Head of caudate nucleus (tissue), 42 donors: ENCODE measurements around the gene CDK13.
"Not testable (repeated sequence)": the region's sequence is repeated elsewhere in the genome, so short reads cannot be mapped to it uniquely, and the experiment has no call there.

Source experiments
- DNase-seq, 42 donors: peaks; one replicate each; pipeline versions ENCODE4 v3.0.0 to v3.0.0-alpha.2; 2020 to 2021; ENCODE audit warnings: mixed read lengths in 7 of 42
- intact Hi-C: fragments of 100-400 bp; cut with DNase I; formaldehyde crosslinking; loops from one replicate; pipeline ENCODE4 v1.15.0; 2022

Gene CDK13

DNA sequence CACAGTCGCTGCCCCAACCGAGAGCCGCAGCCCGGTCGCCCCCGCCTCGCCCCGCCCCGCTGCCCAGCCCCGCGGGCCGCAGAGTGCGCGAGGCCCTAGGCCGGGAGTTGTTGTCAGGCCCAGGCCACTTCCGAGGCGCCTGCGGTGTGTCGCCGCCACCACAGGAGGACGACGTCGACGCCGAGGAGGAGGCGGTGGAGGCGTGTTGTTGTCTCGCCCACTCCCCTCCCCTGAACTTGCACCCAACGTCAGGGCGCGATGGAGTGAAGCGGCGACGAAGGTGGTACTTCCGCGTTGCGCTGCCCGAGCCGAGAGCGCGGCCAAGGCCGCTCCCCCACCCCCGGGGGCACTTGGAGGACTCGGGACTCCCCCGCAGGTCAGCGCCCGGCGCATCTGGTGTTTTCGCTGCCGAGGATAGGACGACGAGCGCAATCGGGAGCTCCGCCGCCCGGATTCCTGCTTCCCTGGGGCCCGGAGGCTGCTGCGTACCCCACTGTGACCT is at the start of gene CDK13:
Gene CDK13, plus strand, starts transcription at position 286 of the 502 bp plus-strand sequence. CDS start 386 bp downstream, outside the sequence.
- intact Hi-C loops = loop anchor here (2.0 to 5.0 kb wide), 3 partner anchors 53 to 185 kb away; partner anchors contain the start of genes MPLKIP and SUGCT
- peak in 41 of 42 donors; percentile 39 to 86 (median 71) for DNase-seq

DNA sequence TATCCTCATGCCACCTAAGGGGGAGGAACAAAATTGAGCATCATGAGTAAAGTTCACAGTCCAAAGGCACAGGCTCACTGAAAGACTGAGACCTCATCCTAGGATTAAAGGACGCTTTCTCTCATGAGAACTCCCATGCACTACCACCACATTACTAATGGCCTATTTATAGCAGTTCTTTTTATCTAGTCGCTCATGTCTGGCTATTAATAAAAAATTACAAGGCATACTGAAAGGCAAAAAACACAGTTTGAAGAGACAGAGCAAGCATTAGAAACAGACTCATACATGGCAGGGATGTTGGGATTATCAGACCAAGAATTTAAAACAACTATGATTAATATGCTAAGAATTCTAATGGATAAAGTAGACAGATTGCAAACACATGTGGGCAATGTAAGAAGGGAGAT is 46.0 kb upstream of the CDK13 start:
- intact Hi-C loops = no loop called here
- DNase-seq = no peak

DNA sequence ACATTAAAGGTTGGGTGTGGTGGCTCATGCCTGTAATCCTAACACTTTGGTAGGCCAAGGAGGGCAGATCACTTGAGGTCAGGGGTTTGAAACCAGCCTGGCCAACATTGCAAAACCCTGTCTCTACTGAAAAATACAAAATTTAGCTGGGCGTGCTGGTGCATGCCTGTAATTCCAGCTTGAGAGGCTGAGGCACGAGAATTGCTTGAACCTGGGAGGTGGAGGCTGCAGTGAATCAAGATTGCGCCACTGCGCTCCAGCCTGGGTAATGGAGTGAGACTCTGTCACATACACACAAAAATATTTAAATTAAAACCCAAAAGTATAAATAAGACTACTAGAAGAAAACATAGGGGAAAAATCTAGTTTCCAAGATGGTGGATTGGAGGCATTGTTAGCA is 41.9 kb upstream of the CDK13 start:
- intact Hi-C loops = no loop called here

DNA sequence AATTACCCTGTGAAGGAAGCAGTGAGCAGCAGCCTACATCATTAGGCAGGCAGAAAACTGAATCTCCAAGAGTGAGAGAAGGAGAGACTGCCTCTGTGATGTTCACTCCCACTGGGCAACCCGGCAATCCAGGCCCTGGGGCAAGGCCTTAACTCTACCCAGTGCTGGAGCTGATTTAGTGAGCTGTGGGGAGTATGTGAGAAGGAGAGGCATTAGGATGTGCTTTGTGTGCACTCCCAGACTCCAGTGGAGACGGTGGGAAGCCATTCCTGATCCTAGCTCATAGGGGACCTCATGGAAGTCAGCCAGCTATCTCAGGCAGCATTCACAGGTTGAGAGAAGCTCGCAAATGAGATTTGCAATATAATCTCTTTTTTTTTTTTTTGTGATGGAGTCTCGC is 41.1 kb upstream of the CDK13 start:
- peak in 1 of 42 donors; percentile 19 for DNase-seq
- intact Hi-C loops = no loop called here

More for the DNA sequence above, 41.9 kb upstream of the CDK13 start:
- peak in 1 of 42 donors; percentile 5 for DNase-seq

DNA sequence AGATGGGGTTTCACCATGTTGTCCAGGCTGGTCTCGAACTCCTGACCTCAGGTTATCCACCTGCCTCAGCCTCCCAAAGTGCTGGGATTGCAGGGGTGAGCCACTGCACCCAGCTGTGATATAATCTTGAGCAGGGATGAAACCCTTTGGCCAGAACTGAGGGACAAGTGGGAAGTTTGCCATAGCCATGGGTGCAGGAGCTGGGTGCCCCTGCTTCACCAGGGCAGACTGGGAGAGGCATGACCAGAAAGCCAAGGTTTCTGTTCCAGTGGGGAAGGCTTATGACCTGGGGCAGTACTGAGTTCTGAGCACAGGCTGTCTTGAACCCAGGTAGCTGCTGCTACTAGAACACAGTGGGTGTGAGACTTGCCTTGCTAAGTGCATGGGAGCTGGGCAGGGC is 40.5 kb upstream of the CDK13 start:
- intact Hi-C loops = no loop called here
- no peak for DNase-seq

DNA sequence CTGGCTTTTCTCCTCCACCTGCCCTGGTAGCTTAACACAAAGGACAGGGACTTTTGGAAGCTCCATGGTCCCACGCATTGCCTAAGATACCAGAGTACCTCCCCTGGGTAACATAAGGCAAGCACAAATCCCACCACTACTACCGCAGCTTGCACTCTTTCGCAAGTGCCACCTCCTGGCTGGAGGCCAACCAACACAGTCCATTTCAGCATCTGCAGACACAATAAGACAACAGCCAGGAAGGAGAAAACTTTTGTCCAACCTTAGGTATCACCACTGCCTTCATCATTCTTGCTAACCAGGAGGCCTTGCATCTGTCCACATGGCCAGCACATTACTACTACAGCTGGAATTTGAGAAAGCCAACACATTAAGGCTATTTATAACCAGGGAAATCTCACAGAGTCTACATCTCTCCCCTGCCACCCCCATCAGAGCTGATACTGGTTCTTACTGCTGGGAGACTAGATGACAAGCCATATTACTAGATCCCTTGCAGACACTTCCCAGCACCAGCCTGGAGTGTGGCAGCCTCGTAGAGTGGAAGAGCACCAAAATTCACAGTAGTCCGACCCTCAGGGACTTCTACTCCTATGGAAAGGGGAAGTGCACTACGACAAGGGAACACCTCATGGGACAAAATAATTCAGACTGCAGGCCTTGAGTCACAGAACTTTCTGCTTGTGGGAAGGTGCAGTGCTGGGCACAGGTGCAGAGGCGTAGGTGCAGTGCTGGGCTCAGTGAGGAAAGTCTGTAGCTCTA is 39.8 kb upstream of the CDK13 start:
- no peak for DNase-seq

DNA sequence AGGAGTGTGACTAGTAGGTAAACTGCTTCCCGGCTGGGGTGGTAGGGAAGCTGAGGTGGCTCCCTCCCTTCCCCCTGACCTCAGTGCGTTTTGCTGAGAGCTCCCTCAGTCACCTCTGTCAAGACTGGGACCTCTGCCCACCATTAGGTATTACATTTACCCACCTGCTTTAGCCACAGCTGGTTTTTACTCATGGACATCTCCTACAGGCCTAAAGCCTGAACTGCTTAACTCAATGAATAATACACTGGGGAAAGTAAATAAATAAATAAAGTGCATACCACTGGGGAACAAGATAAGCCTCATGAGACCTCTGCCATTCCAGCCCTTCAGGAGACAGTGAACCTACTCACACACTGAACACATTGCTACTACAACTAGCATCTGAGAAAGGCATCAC is 38.9 kb upstream of the CDK13 start:
- DNase-seq = no peak
- intact Hi-C loops = no loop called here

More for the DNA sequence above, 39.8 kb upstream of the CDK13 start:
- intact Hi-C loops = no loop called here

DNA sequence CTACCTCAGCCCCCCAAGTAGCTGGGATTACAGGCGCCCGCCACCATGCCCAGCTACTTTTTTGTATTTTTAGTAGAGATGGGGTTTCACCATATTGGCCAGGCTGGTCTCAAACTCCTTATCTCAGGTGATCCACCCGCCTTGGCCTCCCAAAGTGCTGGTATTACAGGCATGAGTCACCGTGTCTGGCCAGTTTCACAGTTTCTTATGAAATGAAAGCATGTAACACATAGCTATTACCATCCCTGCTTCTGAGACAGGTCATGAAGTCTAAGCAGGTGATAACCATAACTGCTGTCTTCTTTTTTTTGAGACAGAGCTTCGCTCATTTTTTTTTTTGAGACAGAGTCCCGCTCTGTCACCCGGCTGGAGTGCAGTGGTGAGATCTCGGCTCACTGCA is 34.2 kb upstream of the CDK13 start:
- intact Hi-C loops, DNase-seq: not testable (repeated sequence)

DNA sequence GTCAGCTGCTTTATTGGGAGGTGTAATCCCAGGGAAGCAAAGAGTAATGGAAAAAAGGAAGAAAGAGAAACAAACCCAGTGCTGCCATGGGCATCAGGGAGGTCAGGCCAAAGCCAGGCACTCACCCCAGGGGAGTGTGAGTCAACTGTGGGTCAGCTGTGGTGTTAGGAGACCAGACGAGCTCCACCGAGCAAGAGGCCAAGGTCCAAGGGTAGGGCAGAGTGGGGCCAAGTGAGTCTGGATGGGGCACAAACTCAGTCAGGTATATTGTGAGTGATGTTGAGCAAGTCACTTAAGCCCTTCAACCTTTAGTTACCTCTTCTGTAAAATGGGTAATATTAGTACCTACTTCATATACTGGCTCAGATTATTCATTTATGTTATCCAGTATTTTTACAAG is 30.4 kb upstream of the CDK13 start:
- DNase-seq = no peak
- intact Hi-C loops = no loop called here

DNA sequence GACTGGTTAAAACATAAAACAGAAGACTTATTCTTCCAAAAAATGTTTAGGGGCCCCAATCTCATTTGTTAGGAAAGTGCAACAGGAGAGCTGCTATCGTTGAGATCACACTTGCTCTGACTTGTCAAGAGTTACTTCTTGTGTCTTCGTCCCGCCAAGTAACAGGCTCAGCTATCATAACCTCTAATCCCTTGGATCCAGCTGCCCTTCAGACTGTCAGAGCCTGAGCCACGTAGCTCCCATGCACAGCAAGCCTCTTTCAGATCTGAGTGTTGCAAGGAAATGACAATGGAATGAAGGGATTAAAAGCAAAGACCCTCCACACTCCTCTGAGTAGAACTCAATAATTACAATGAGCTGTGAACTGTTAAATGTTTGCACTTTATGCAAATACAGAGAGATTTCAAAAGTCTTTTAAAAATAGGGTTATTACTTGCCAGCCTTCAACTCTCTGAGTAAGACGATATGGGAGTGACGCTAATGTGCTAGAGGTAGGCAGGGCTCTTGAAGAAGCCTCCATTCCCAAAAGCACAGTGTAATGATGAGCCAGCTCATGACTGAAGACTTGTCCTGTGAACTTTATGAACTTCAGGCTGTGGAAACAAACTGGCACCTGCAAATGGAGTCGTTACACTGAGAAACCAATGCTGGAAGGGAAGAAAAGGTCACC is 28.4 kb upstream of the CDK13 start:
- no peak for DNase-seq
- intact Hi-C loops = no loop called here

DNA sequence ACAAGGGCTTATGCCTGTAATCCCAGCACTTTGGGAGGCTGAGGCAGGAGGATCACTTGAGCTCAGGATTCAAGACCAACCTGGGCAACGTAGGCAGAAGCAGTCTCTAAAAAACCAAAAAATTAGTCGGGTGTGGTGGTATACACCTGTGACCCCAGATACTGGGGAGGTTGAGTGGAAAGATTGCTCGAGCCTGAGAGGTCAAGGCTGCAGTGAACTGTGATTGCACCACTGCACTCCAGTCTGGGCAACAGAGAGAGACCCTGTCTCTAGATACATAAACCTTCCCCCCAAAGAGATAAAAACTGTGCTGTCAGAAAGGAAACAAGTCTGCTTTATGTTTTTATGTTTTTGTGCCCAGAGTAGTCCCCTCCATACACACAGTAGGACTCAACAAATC is 27.5 kb upstream of the CDK13 start:
- DNase-seq = no peak
- intact Hi-C loops = no loop called here

DNA sequence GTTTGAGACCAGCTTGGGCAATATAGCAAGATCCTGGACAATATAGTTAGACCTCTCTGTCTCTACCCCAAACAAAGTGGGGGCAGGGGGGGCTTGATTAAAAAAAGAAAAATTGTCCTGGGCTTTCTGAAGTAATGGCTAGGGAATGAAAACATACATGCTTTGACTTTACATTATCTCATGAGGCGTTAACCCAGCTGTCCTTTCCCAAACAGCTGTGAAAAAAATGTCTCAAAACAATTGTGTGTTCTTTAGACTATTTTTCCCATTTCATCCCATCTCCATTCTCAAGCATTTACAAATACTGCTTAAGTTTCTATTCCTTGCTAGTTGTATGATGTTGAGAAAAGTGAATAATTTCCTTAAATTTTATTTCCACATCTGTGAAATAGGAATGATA is 27.0 kb upstream of the CDK13 start:
- no peak for DNase-seq
- intact Hi-C loops = no loop called here

DNA sequence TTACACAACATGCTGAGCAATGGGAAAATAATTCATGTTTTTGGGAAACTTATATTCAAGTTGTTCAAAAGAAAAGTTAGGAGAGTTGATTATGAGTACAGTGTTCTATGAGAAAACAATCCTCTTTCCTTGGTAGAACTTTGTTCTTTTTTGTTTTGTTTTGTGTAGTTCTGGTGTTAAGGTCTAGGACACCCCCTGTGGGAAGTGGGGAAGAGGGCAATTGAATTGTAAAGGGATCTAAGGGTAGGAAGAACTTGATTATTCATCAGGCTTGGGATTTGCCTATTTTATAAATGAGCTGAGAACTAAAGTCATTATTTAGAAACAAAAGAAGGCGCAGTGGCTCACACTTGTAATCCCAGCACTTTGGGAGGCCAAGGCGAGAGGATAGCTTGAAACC is 25.9 kb upstream of the CDK13 start:
- intact Hi-C loops = no loop called here
- no peak for DNase-seq

DNA sequence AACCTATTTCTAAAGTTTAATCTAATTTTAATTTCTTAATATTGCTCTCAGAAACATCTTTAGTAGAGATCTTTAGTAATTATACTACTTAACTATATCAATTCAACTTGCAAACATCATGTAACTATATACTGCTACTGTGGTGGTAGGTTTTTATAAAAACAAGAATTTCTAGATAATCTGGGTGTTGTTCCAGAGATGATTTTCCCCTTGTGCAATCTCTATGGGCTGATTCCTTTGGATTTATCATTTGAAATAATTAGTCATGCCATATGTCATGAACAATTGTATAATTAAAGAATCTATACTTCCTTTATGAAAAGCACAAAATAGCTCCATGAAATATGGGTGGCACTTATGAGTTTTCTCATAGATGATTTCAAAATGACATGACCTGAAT is 23.9 kb upstream of the CDK13 start:
- no peak for DNase-seq
- intact Hi-C loops = no loop called here

DNA sequence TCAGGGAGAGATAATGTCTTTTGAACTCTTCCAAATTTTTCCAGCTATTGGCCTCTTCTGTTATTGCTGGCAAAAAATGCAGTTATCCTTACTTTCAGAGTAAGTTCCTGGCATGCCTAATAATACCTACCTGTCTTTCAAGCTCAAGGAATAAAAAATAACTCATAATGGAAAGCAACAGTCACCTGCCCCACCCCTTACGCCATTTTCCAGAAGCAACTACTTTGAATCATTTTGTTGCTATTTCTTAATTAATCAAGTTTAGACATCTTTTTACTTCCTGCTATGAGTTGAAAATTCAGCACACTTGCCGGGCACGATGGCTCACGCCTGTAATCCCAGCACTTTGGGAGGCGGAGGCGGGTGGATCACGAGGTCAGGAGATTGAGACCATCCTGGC is 23.0 kb upstream of the CDK13 start:
- DNase-seq = no peak
- intact Hi-C loops = no loop called here

DNA sequence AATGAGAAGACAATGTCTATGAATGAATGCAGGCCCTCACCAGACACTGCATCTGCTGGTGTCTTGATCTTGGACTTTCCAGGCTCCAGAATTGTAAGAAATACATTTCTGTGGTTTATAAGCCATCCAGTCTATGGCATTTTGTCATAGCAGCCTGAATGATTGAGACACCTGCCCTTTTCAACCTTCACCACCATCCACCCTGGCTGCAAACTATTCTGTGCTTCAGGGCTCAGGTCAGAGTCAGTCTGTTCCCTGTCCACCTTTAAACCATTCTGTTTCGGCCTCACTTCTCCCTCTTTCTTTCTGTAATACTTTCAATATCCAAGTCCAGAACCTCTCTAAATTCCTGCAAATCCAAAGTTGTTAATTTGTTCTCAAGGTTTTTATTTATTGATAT is 15.9 kb upstream of the CDK13 start:
- intact Hi-C loops = no loop called here
- DNase-seq = no peak

DNA sequence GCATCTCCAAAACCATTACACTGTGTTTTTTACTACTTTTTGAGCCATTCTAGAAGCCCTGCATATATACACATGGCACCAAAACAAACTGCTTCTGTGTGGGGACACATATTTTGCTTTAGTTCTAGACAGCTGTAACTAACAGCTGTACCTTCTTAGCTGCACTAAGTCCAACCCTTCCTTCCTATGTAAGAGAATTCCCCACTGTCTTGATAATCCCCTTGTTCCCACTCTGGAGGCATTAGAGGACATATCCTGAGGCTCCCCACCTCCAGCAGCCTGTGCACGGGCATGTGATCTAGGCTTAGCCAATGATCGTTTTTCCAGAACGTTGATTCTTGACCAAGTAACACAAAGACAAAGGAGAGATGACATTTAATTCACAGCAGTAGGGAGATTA is 13.3 kb upstream of the CDK13 start:
- intact Hi-C loops = no loop called here

DNA sequence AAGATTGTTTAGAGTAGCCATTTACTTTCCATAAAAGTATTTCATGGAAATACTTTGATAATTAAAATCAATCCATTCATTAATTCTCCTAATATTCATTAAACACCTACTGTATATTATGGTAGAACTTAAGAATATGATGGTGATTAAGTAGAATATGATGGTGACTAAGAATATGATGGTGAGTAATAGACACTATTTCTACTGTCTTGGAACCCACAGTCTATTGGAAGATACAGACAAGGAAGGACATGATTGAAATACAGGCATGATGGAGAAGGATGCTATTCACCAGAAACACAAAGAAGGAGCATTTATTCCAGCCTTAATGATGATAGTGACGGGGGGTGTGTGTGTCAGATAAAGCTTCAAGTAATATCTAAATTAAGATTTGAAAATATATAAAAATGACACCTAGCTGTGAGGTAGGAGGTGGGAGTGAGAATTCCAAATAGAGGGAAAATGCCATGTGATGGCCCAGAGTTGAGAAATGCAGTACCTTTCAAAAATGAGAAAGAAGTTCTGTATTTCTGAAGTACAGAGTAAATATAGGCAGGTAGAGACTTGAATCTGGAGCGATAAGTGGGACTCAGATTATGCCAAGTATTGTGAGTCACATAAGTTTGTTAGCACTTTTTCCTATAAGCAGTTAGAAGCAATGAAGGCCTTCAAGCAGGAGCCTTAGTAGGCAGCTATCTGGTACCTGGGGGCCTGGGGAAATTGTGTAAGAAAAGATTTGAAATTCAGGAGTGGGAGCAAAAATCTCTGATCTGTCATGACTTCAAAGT is 12.5 kb upstream of the CDK13 start:
- intact Hi-C loops = no loop called here
- DNase-seq = no peak

More for the DNA sequence above, 13.3 kb upstream of the CDK13 start:
- DNase-seq = no peak

DNA sequence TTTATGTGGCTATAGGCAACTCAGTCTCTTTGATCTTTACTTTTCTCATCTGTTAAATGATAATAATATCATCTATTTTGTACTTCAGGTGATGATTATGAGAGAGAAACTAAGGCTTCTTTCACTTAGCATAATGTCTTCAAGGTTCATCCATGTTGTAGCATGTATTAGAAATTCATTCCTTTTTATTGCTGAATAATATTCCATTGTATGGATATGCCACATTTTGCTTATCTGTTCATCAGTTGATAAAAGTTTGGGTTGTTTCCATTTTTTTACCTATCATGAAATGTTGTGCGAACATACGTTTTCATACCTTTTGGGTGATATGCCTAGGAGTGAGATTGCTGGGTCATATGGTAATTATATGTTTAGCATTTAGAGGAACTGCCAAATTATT is 7.2 kb upstream of the CDK13 start:
- intact Hi-C loops = no loop called here
- DNase-seq = no peak

DNA sequence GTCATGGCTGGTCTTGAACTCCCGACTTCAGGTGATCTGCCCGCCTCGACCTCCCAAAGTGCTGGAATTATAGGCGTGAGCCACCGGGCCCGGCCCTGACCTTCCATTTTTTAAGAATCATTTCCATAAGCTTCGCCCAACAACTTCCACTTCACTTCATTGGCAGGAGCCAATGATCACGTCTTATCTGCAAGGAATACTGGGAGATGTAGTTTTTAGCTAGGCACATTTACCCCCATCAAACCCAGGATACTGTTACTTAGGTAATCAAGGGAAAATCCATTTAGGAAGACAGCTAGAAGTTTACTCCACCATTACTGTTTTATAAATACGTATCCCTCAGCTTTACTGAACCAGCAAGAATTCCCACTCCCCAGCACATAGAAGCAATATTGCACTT is 3.4 kb upstream of the CDK13 start:
- DNase-seq = no peak
- intact Hi-C loops = loop anchor here (5.0 kb wide), 1 partner anchor 49 kb away; no protein-coding TSS in a partner anchor
